ENCODE results near the gene CAMKMT.

- TF ChIP-seq JUN (IDR thresholded peaks at IDR 0.05; ENCODE audit: borderline replicate concordance, low read depth, low read length) (no peak), JUN (CRISPR knock-in tag; IDR thresholded peaks at IDR 0.05; ENCODE audit: borderline replicate concordance) (no peak), KLF1 (tag; IDR thresholded peaks at IDR 0.05) (no peak), CREB3 (tag; conservative IDR thresholded peaks at IDR 0.05; ENCODE audit: low read depth) (no peak), KAT8 (IDR thresholded peaks at IDR 0.05; ENCODE audit: low read depth) (no peak), TBL1XR1 (IDR thresholded peaks at IDR 0.05; ENCODE audit: low read length in 2 of 2) (no peak), CTCF (IDR thresholded peaks at IDR 0.05 in 2 of 3, conservative IDR thresholded peaks at IDR 0.05 in 1 of 3; ENCODE audit: insufficient read depth in 2 of 3, low read depth in 1 of 3, low read length in 3 of 3) (no peak), POLR2A (conservative IDR thresholded peaks at IDR 0.05) (no peak), HCFC1 (IDR thresholded peaks at IDR 0.05; ENCODE audit: low read depth, low read length) (no peak), XRCC4 (IDR thresholded peaks at IDR 0.05; ENCODE audit: extremely low read depth, insufficient read depth, insufficient read length) (no peak), ZNF146 (CRISPR knock-in tag; IDR thresholded peaks at IDR 0.05; ENCODE audit: unreplicated experiment) (no peak), RBFOX2 (IDR thresholded peaks at IDR 0.05; ENCODE audit: low read depth, low read length) (no peak), EZH2 (IDR thresholded peaks at IDR 0.05; ENCODE audit: borderline replicate concordance, low read depth, low read length) (no peak), EHMT2 (IDR thresholded peaks at IDR 0.05) (no peak)
- TF ChIP-seq, protein P1, sequence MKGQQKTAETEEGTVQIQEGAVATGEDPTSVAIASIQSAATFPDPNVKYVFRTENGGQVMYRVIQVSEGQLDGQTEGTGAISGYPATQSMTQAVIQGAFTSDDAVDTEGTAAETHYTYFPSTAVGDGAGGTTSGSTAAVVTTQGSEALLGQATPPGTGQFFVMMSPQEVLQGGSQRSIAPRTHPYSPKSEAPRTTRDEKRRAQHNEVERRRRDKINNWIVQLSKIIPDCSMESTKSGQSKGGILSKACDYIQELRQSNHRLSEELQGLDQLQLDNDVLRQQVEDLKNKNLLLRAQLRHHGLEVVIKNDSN (CRISPR knock-in tag; IDR thresholded peaks at IDR 0.05), result no peak
Observed at GRCh38 chr2:44455877-44456276, 94.1 kb downstream of the CAMKMT start.
